Activated CD8-positive, alpha-beta T cell treated with anti-CD3 and anti-CD28 coated beads for 36 hours (primary cell): ENCODE measurements around the gene TIMP4. TPM values are rescaled to one million over a fixed set of nuclear protein-coding genes. Genes with fewer than 3 reads are reported as not detected.

Experiments
- ATAC-seq: fragments of 200-7000 bp; cut with Tn5 transposase; one replicate; pipeline ENCODE4 v1.10.0; 2021; ENCODE audit warnings: mild to moderate bottlenecking, moderate library complexity
- CTCF ChIA-PET: fragments of 350-600 bp; sonication (Branson Sonifier 250); formaldehyde crosslinking; loops from one replicate; lab custom pipeline; 2021; ENCODE audit warnings: antibody characterized with exemption; lab: Charles Lee
- POLR2A ChIA-PET: fragments of 350-600 bp; sonication (Branson Sonifier 250); formaldehyde crosslinking; loops from one replicate; lab custom pipeline; 2021; ENCODE audit warnings: antibody characterized with exemption; lab: Charles Lee
- DNase-seq: peaks from one replicate; pipeline ENCODE4 v3.0.0-alpha.2; 2020
- H3K27ac Mint-ChIP-seq: one replicate; pipeline ENCODE4 v1.8.0; 2021; ENCODE audit warnings: mild to moderate bottlenecking, mixed read lengths
- H3K27me3 Mint-ChIP-seq: one replicate; pipeline ENCODE4 v1.8.0; 2021; ENCODE audit warnings: mixed read lengths
- H3K36me3 Mint-ChIP-seq: one replicate; pipeline ENCODE4 v1.8.0; 2021; ENCODE audit warnings: low read depth, mixed read lengths
- H3K4me1 Mint-ChIP-seq: one replicate; pipeline ENCODE4 v1.8.0; 2021; ENCODE audit warnings: low read depth, mixed read lengths
- H3K4me3 Mint-ChIP-seq: one replicate; pipeline ENCODE4 v1.8.0; 2021; ENCODE audit warnings: mild to moderate bottlenecking, moderate library complexity, mixed read lengths
- H3K9me3 Mint-ChIP-seq: one replicate; pipeline ENCODE4 v1.8.0; 2021; ENCODE audit warnings: mixed read lengths
- CTCF ChIP-seq: fragments of 200-600 bp; IDR thresholded peaks from one replicate; pipeline ENCODE4 v1.8.0; 2022; ENCODE audit warnings: antibody characterized with exemption, mild to moderate bottlenecking
- intact Hi-C: fragments of 100-400 bp; cut with micrococcal nuclease; formaldehyde crosslinking; loops from one replicate; pipeline ENCODE4 v1.10.0; 2022
- total RNA-seq, 2 experiments: library from RNA; stranded (reverse); gene quantifications; one replicate each; pipeline ENCODE4 v1.2.3, GENCODE V29; 2021

The TIMP4 gene
- total RNA-seq, 2 experiments from 2014 or later, result not detected

- peak overlapping the region; percentile 58 for H3K4me3 Mint-ChIP-seq
- H3K36me3 Mint-ChIP-seq, result no peaks in the 10 kb centered on the region
- CTCF ChIA-PET, result interaction anchor here (1.3 to 5.6 kb wide), 4 partner anchors 10 to 292 kb away, joined by 3 to 33 read pairs (median 12); no protein-coding TSS in a partner anchor
- intact Hi-C loops, result no loop called here
- DNase-seq (peak; percentile 94), ATAC-seq (peak; percentile 95)
- peak overlapping the region; percentile 94 for H3K27ac Mint-ChIP-seq
- H3K4me1 Mint-ChIP-seq, result peaks cover 55% of the 10 kb centered on the region
- POLR2A ChIA-PET, result no interaction called here
- no peaks in the 10 kb centered on the region for H3K9me3 Mint-ChIP-seq
- TF ChIP-seq CTCF, result no peak
- H3K27me3 Mint-ChIP-seq, result no peaks in the 10 kb centered on the region
Observed at GRCh38 chr3:12187448-12188327, 29.0 kb upstream of the TIMP4 start.

GRCh38 chr3:12186515-12187286, 28.0 kb upstream of the TIMP4 start:
- no peaks in the 10 kb centered on the region for H3K27me3 Mint-ChIP-seq
- TF ChIP-seq CTCF, result no peak
- DNase-seq, result no peak
- H3K4me1 Mint-ChIP-seq, result peaks cover 53% of the 10 kb centered on the region
- no peak overlapping the region for H3K4me3 Mint-ChIP-seq
- no peak for ATAC-seq
- H3K36me3 Mint-ChIP-seq, result no peaks in the 10 kb centered on the region
- intact Hi-C loops, result no loop called here
- CTCF ChIA-PET, result interaction anchor here (2.0 to 5.6 kb wide), 3 partner anchors 11 to 293 kb away, joined by 10 to 33 read pairs (median 14); no protein-coding TSS in a partner anchor
- peak overlapping the region; percentile 94 for H3K27ac Mint-ChIP-seq
- POLR2A ChIA-PET, result no interaction called here
- no peaks in the 10 kb centered on the region for H3K9me3 Mint-ChIP-seq

GRCh38 chr3:12186046-12186445, 27.3 kb upstream of the TIMP4 start:
- H3K27me3 Mint-ChIP-seq, result no peaks in the 10 kb centered on the region
- H3K4me1 Mint-ChIP-seq, result peaks cover 54% of the 10 kb centered on the region
- ATAC-seq (no peak), DNase-seq (no peak)
- no peak overlapping the region for H3K4me3 Mint-ChIP-seq
- ChIA-PET CTCF (interaction anchor here (5.6 kb wide), 1 partner anchor 10 kb away, joined by 33 read pairs; no protein-coding TSS in a partner anchor), POLR2A (interaction anchor here (0.6 to 1.0 kb wide), 4 partner anchors 8 to 542 kb away, joined by 3 read pairs; no protein-coding TSS in a partner anchor)
- no peak for TF ChIP-seq CTCF
- no peak overlapping the region for H3K27ac Mint-ChIP-seq
- intact Hi-C loops, result no loop called here
- no peaks in the 10 kb centered on the region for H3K36me3 Mint-ChIP-seq
- no peaks in the 10 kb centered on the region for H3K9me3 Mint-ChIP-seq

- Mint-ChIP-seq H3K4me3 (no peak overlapping the region), H3K27me3 (no peaks in the 10 kb centered on the region), H3K9me3 (no peaks in the 10 kb centered on the region), H3K36me3 (no peaks in the 10 kb centered on the region), H3K27ac (no peak overlapping the region), H3K4me1 (peaks cover 54% of the 10 kb centered on the region)
- DNase-seq (no peak), ATAC-seq (no peak)
- TF ChIP-seq CTCF, result no peak
- ChIA-PET CTCF (interaction anchor here (5.6 kb wide), 1 partner anchor 9 kb away, joined by 33 read pairs; no protein-coding TSS in a partner anchor), POLR2A (interaction anchor here (0.8 to 1.0 kb wide), 3 partner anchors 9 to 543 kb away, joined by 3 read pairs; no protein-coding TSS in a partner anchor)
- intact Hi-C loops, result no loop called here
Observed at GRCh38 chr3:12185172-12185710, 26.5 kb upstream of the TIMP4 start.
